ENCODE data around the gene PTRHD1. TPM values are rescaled to one million over a fixed set of nuclear protein-coding genes. Genes with fewer than 3 reads are reported as not detected.

PTRHD1 gene
- total RNA-seq, 2 experiments from 2014 or later: 15.3 to 15.7 TPM

DNA sequence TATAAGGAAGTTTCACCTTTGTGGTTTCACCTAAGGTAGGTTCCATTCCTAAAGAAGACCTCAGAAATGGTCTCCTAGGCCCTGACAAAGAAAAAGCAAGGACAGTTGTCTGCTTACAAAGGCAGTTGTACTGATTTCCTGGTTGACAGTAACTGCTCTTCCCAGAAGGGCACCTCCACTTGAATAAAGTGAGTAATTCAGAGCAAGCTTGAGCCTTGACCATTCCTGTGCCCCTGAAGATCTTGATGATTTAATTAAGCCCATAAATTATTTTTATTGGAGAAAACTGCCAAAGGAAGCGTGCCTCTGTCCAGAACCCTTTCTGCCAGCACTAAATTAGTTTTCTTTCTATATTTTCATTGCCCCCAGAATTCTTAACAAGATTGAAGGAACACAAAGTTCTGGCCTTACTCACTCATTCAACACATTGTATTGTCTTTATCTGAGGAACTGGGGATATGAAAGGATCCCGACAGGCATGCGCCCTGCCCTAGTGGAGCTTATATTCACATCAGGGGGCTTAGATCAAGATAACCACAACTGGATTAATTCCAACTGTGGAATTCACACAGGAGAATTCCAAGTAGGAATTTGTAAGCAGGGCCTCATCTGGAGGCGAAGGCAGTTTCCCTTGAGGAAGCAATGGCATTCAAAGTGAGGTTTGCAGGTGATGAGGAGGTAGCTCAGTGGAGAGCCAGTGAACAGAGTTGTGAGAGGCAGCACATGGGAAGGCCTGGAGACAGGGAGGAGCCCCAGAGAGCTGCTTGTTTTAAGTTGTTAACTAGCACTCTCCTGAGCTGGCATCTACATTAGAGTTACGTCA lies 21.2 kb downstream of the PTRHD1 start:
- TF ChIP-seq, protein P1, sequence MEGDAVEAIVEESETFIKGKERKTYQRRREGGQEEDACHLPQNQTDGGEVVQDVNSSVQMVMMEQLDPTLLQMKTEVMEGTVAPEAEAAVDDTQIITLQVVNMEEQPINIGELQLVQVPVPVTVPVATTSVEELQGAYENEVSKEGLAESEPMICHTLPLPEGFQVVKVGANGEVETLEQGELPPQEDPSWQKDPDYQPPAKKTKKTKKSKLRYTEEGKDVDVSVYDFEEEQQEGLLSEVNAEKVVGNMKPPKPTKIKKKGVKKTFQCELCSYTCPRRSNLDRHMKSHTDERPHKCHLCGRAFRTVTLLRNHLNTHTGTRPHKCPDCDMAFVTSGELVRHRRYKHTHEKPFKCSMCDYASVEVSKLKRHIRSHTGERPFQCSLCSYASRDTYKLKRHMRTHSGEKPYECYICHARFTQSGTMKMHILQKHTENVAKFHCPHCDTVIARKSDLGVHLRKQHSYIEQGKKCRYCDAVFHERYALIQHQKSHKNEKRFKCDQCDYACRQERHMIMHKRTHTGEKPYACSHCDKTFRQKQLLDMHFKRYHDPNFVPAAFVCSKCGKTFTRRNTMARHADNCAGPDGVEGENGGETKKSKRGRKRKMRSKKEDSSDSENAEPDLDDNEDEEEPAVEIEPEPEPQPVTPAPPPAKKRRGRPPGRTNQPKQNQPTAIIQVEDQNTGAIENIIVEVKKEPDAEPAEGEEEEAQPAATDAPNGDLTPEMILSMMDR (IDR thresholded peaks at IDR 0.05): no peak
- no peaks in the 10 kb centered on the region for H3K9me3 Mint-ChIP-seq
- no peak for DNase-seq
- no peak for ATAC-seq (ENCODE audit: poor library complexity)
- peaks cover 20% of the 10 kb centered on the region for H3K36me3 ChIP-seq (ENCODE audit: insufficient read depth, low read length)
- H3K27me3 ChIP-seq (ENCODE audit: control insufficient read depth in 1 of 2, insufficient read depth in 2 of 2, low read length in 2 of 2): no peaks in the 10 kb centered on the region
- POLR2A ChIA-PET: no interaction called here
- intact Hi-C loops (cut with DNase I, micrococcal nuclease): no loop called here
- H3K36me3 Mint-ChIP-seq (ENCODE audit: low read depth): peaks cover 30% of the 10 kb centered on the region
- no peak overlapping the region for H3K27ac ChIP-seq (ENCODE audit: low read depth in 1 of 2, low read length in 2 of 2)
- no peak overlapping the region for H3K4me3 Mint-ChIP-seq
- H3K27ac Mint-ChIP-seq: no peak overlapping the region
- CTCF ChIA-PET: interaction anchor here (0.7 kb wide), 1 partner anchor 14 kb away, joined by 3 read pairs; no protein-coding TSS in a partner anchor
- no peaks in the 10 kb centered on the region for H3K27me3 Mint-ChIP-seq
- H3K4me3 ChIP-seq (ENCODE audit: low read length): no peak overlapping the region
- H3K9me3 ChIP-seq (ENCODE audit: control insufficient read depth in 1 of 2, insufficient read depth in 1 of 2, low read length in 2 of 2): no peaks in the 10 kb centered on the region
- no peaks in the 10 kb centered on the region for H3K4me1 ChIP-seq (ENCODE audit: insufficient read depth, low read length)
- no peaks in the 10 kb centered on the region for H3K4me1 Mint-ChIP-seq (ENCODE audit: low read depth)

DNA sequence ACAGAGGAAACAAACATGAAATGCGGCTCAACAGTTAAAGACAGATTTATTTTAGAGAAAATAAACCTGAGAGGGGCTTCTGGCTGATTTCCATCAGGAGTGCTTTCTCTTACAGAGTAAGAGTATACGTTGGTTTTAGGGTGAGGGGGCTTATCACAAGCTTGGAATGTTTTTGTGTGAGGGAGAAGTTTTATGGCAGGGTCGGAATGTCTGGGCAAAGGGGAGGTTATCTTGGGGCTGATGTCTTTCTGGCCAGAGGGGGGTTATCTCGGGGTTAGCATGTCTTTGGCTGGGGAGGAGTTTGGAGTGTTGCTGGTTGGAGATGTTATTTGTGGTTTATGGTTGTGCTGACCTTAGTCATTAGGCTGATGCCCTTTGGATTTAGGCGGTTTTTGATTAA lies 22.1 kb downstream of the PTRHD1 start:
- no peak for DNase-seq
- Mint-ChIP-seq H3K27ac (no peak overlapping the region), H3K4me1 (ENCODE audit: low read depth) (no peaks in the 10 kb centered on the region), H3K36me3 (ENCODE audit: low read depth) (peaks cover 39% of the 10 kb centered on the region), H3K9me3 (no peaks in the 10 kb centered on the region), H3K4me3 (no peak overlapping the region), H3K27me3 (no peaks in the 10 kb centered on the region)
- H3K27me3 ChIP-seq (ENCODE audit: control insufficient read depth in 1 of 2, insufficient read depth in 2 of 2, low read length in 2 of 2): no peaks in the 10 kb centered on the region
- intact Hi-C loops (cut with DNase I, micrococcal nuclease): no loop called here
- no peak for ATAC-seq (ENCODE audit: poor library complexity)
- ChIA-PET CTCF (no interaction called here), POLR2A (no interaction called here)
- H3K27ac ChIP-seq (ENCODE audit: low read depth in 1 of 2, low read length in 2 of 2): no peak overlapping the region
- H3K4me1 ChIP-seq (ENCODE audit: insufficient read depth, low read length): no peaks in the 10 kb centered on the region
- no peaks in the 10 kb centered on the region for H3K9me3 ChIP-seq (ENCODE audit: control insufficient read depth in 1 of 2, insufficient read depth in 1 of 2, low read length in 2 of 2)
- peaks cover 20% of the 10 kb centered on the region for H3K36me3 ChIP-seq (ENCODE audit: insufficient read depth, low read length)
- no peak overlapping the region for H3K4me3 ChIP-seq (ENCODE audit: low read length)
- TF ChIP-seq, protein P1 (IDR thresholded peaks at IDR 0.05): no peak

DNA sequence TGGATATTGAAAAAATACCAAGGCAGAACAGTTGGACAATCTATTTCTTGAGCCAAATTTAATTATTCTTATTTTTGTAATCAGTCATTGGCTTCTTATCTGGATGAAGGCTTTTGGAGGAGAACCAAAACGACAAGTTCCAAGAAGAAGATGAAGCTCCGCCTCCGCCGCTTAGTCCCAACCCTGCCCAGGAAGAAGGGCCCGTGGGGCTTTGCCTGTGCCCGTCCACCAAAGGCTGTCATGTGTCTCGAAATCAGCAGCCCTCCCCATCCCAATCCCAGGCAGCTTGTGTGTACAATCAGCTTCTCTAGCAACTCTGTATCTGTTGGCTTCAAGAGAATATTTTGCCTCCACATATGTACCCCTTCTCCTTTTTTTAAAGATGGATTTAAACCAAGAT lies 24.6 kb downstream of the PTRHD1 start:
- no peak for DNase-seq

More for the DNA sequence above, 24.6 kb downstream of the PTRHD1 start:
- Mint-ChIP-seq H3K4me3 (no peak overlapping the region), H3K27ac (no peak overlapping the region), H3K9me3 (no peaks in the 10 kb centered on the region), H3K4me1 (ENCODE audit: low read depth) (no peaks in the 10 kb centered on the region), H3K27me3 (no peaks in the 10 kb centered on the region), H3K36me3 (ENCODE audit: low read depth) (peaks cover 60% of the 10 kb centered on the region)
- ATAC-seq (ENCODE audit: poor library complexity): no peak
- intact Hi-C loops (cut with DNase I, micrococcal nuclease): no loop called here
- CTCF ChIA-PET: no interaction called here
- H3K36me3 ChIP-seq (ENCODE audit: insufficient read depth, low read length): peaks cover 37% of the 10 kb centered on the region
- H3K27ac ChIP-seq (ENCODE audit: low read depth in 1 of 2, low read length in 2 of 2): no peak overlapping the region
- no peaks in the 10 kb centered on the region for H3K4me1 ChIP-seq (ENCODE audit: insufficient read depth, low read length)
- no peaks in the 10 kb centered on the region for H3K27me3 ChIP-seq (ENCODE audit: control insufficient read depth in 1 of 2, insufficient read depth in 2 of 2, low read length in 2 of 2)
- TF ChIP-seq, protein P1 (IDR thresholded peaks at IDR 0.05): no peak
- POLR2A ChIA-PET: no interaction called here
- no peak overlapping the region for H3K4me3 ChIP-seq (ENCODE audit: low read length)
- H3K9me3 ChIP-seq (ENCODE audit: control insufficient read depth in 1 of 2, insufficient read depth in 1 of 2, low read length in 2 of 2): no peaks in the 10 kb centered on the region

Data from CD4-positive, alpha-beta T cell (primary cell).